Measurements from ENCODE around the gene POR.
"Not testable (repeated sequence)": the region's sequence is repeated elsewhere in the genome, so short reads cannot be mapped to it uniquely, and the experiment has no call there.

POR gene

GRCh38 chr7:75914655-75915415, at the start of gene POR:
Gene POR, plus strand, starts transcription at chr7:75915155. Its CDS starts 38,847 bp downstream, at chr7:75954002.
- peak; percentile 97 for DNase-seq (ENCODE audit: low read depth)

GRCh38 chr7:75866114-75866488, 48.9 kb upstream of the POR start:
- no peak for DNase-seq (ENCODE audit: low read depth)

- DNase-seq (ENCODE audit: low read depth) = peak; percentile 9
These were observed 48.2 kb upstream of the POR start for GRCh38 chr7:75866489-75867389.

- DNase-seq (ENCODE audit: low read depth) = no peak
These were observed 47.6 kb upstream of the POR start for GRCh38 chr7:75867390-75867717.

GRCh38 chr7:75868153-75868552, 46.8 kb upstream of the POR start:
- no peak for DNase-seq (ENCODE audit: low read depth)

- DNase-seq (ENCODE audit: low read depth) = no peak
These were observed 45.1 kb upstream of the POR start for GRCh38 chr7:75869776-75870379.

GRCh38 chr7:75870557-75871161, 44.3 kb upstream of the POR start:
- no peak for DNase-seq (ENCODE audit: low read depth)

GRCh38 chr7:75872073-75872782, 42.7 kb upstream of the POR start:
- no peak for DNase-seq (ENCODE audit: low read depth)

- not testable (repeated sequence) for DNase-seq (ENCODE audit: low read depth)
These were observed 40.8 kb upstream of the POR start for GRCh38 chr7:75874180-75874579.

GRCh38 chr7:75875113-75876080, 39.6 kb upstream of the POR start:
- DNase-seq (ENCODE audit: low read depth) = no peak

GRCh38 chr7:75876126-75876881, 38.7 kb upstream of the POR start:
- no peak for DNase-seq (ENCODE audit: low read depth)

- DNase-seq (ENCODE audit: low read depth) = no peak
These were observed 36.6 kb upstream of the POR start for GRCh38 chr7:75878312-75878768.

- peak; percentile 96 for DNase-seq (ENCODE audit: low read depth)
These were observed 36.0 kb upstream of the POR start, which contains the start of gene RHBDD2 for GRCh38 chr7:75878769-75879611. Gene RHBDD2, plus strand, starts transcription at chr7:75879034. Its CDS starts 49 bp downstream, at chr7:75879083.

GRCh38 chr7:75879771-75880184, 35.2 kb upstream of the POR start:
- DNase-seq (ENCODE audit: low read depth) = no peak

- no peak for DNase-seq (ENCODE audit: low read depth)
These were observed 34.7 kb upstream of the POR start for GRCh38 chr7:75880242-75880641.

GRCh38 chr7:75881436-75882095, 33.4 kb upstream of the POR start:
- no peak for DNase-seq (ENCODE audit: low read depth)

GRCh38 chr7:75883265-75883824, 31.6 kb upstream of the POR start:
- not testable (repeated sequence) for DNase-seq (ENCODE audit: low read depth)

- no peak for DNase-seq (ENCODE audit: low read depth)
These were observed 30.5 kb upstream of the POR start for GRCh38 chr7:75884476-75884875.

All from activated T-helper 9 cell treated with anti-CD3 and anti-CD28 coated beads, Interleukin-2, amount 50 U/mL, for 16 hours (primary cell).